GM21619 (cell line): ENCODE results near the gene KRTAP8-1.

Experiments used
- ATAC-seq: cut with Tn5 transposase; IDR thresholded peaks from one replicate; pipeline ENCODE4 v1.9.1; 2021; ENCODE audit not compliant: unreplicated experiment

KRTAP8-1 gene

GRCh38 chr21:30813174-30813573, at the start of gene KRTAP8-1:
KRTAP8-1 (minus strand) TSS chr21:30813274; CDS start chr21:30813220, 54 bp downstream.
- ATAC-seq = no peak

GRCh38 chr21:30847627-30848500, 34.8 kb upstream of the KRTAP8-1 start:
- no peak for ATAC-seq

- ATAC-seq = no peak
Observed at GRCh38 chr21:30842990-30843389, 29.9 kb upstream of the KRTAP8-1 start.

GRCh38 chr21:30839304-30839703, 26.2 kb upstream of the KRTAP8-1 start:
- ATAC-seq = no peak

GRCh38 chr21:30838536-30838935, 25.5 kb upstream of the KRTAP8-1 start:
- no peak for ATAC-seq

- no peak for ATAC-seq
Observed at GRCh38 chr21:30831194-30831765, 18.2 kb upstream of the KRTAP8-1 start.

- no peak for ATAC-seq
Observed at GRCh38 chr21:30829659-30830058, 16.6 kb upstream of the KRTAP8-1 start, which contains the start of gene KRTAP7-1. KRTAP7-1 (minus strand) TSS chr21:30829759; CDS start chr21:30829698, 61 bp downstream.

GRCh38 chr21:30818837-30819610, 6.0 kb upstream of the KRTAP8-1 start:
- no peak for ATAC-seq

- ATAC-seq = no peak
Observed at GRCh38 chr21:30800605-30801004, 12.5 kb downstream of the KRTAP8-1 start.

- ATAC-seq = no peak
Observed at GRCh38 chr21:30793581-30794314, 19.3 kb downstream of the KRTAP8-1 start.

- ATAC-seq = no peak
Observed at GRCh38 chr21:30779249-30779648, 33.8 kb downstream of the KRTAP8-1 start.

GRCh38 chr21:30769724-30770431, 43.2 kb downstream of the KRTAP8-1 start:
- ATAC-seq = no peak
